Gastrocnemius medialis (tissue), 4 donors: ENCODE results near the gene ADD2.

Experiments used
- CTCF ChIP-seq, 5 experiments: fragments of 450-650 bp in 3 of 5; fragments of 200-600 bp in 2 of 5; sonication (generic) in 2 of 5; IDR thresholded peaks in 4 of 5; conservative IDR thresholded peaks in 1 of 5; 1 replicate in 4 of 5; 2 replicates in 1 of 5; pipeline ENCODE4 v1.5.1; 2016 to 2019; ENCODE audit warnings: antibody characterized with exemption in 5 of 5, mild to moderate bottlenecking in 3 of 5, moderate library complexity in 3 of 5
- POLR2A ChIP-seq, 2 donors: fragments of 450-650 bp; IDR thresholded peaks; one replicate each; pipeline ENCODE4 v1.6.1; 2017; ENCODE audit warnings: antibody characterized with exemption in 2 of 2, mild to moderate bottlenecking in 2 of 2, moderate library complexity in 2 of 2

GRCh38 chr2:70638561-70638960 lies 129.4 kb downstream of the ADD2 start:
- no peak for TF ChIP-seq CTCF (IDR thresholded peaks at IDR 0.05 in 4 of 5, conservative IDR thresholded peaks at IDR 0.05 in 1 of 5)
- TF ChIP-seq POLR2A (IDR thresholded peaks at IDR 0.05): no peak
